Muscle layer of duodenum (tissue), 2 donors: Measurements from ENCODE around the gene KMO.

Experiments
- H3K27ac ChIP-seq: one replicate; pipeline ENCODE4 v1.7.0; 2013; ENCODE audit warnings: mild to moderate bottlenecking, low read length
- H3K27me3 ChIP-seq: one replicate; pipeline ENCODE4 v1.7.0; 2013; ENCODE audit warnings: low read depth, mild to moderate bottlenecking, control low read depth, low read length
- H3K36me3 ChIP-seq, 2 donors: one replicate each; pipeline ENCODE4 v1.7.0; 2013; ENCODE audit warnings: low read length in 2 of 2, control low read depth in 1 of 2, mild to moderate bottlenecking in 1 of 2; ENCODE audit not compliant: insufficient read depth in 2 of 2, control insufficient read depth in 1 of 2
- H3K4me1 ChIP-seq, 2 donors: one replicate each; pipeline ENCODE4 v1.7.0; 2013; ENCODE audit warnings: low read length in 2 of 2, mild to moderate bottlenecking in 2 of 2, control low read depth in 1 of 2, moderate library complexity in 1 of 2; ENCODE audit not compliant: insufficient read depth in 2 of 2, control insufficient read depth in 1 of 2
- H3K4me3 ChIP-seq, 2 donors: one replicate each; pipeline ENCODE4 v1.7.0; 2013; ENCODE audit warnings: low read length in 2 of 2, low read depth in 1 of 2, mild to moderate bottlenecking in 1 of 2
- H3K9me3 ChIP-seq, 2 donors: one replicate each; pipeline ENCODE4 v1.7.0; 2013; ENCODE audit warnings: low read length in 2 of 2, control low read depth in 1 of 2, mild to moderate bottlenecking in 1 of 2; ENCODE audit not compliant: control insufficient read depth in 1 of 2
- donor health status: healthy.

KMO gene

GRCh38 chr1:241569848-241570247, 37.7 kb downstream of the KMO start:
- H3K4me1 ChIP-seq, result no peaks in the 10 kb centered on the region
- H3K27ac ChIP-seq, result no peak overlapping the region
- H3K36me3 ChIP-seq, result no peaks in the 10 kb centered on the region
- no peaks in the 10 kb centered on the region for H3K9me3 ChIP-seq
- no peaks in the 10 kb centered on the region for H3K27me3 ChIP-seq
- no peak overlapping the region for H3K4me3 ChIP-seq

- no peaks in the 10 kb centered on the region for H3K4me1 ChIP-seq
- H3K9me3 ChIP-seq, result peaks cover 0 to 4% of the 10 kb centered on the region in 2 donors
- H3K27me3 ChIP-seq, result no peaks in the 10 kb centered on the region
- H3K4me3 ChIP-seq, result no peak overlapping the region
- no peak overlapping the region for H3K27ac ChIP-seq
- no peaks in the 10 kb centered on the region for H3K36me3 ChIP-seq
These were observed 42.0 kb downstream of the KMO start for GRCh38 chr1:241574154-241574553.

GRCh38 chr1:241579434-241579833, 47.3 kb downstream of the KMO start:
- no peak overlapping the region for H3K27ac ChIP-seq

GRCh38 chr1:241582921-241583321, 50.7 kb downstream of the KMO start:
- Histone ChIP-seq H3K4me1 (no peaks in the 10 kb centered on the region), H3K27ac (no peak overlapping the region), H3K36me3 (no peaks in the 10 kb centered on the region), H3K27me3 (no peaks in the 10 kb centered on the region), H3K9me3 (peaks cover 0 to 3% of the 10 kb centered on the region in 2 donors), H3K4me3 (no peak overlapping the region)

More at GRCh38 chr1:241579434-241579833, 47.3 kb downstream of the KMO start:
- H3K4me1 ChIP-seq, result no peaks in the 10 kb centered on the region
- H3K36me3 ChIP-seq, result no peaks in the 10 kb centered on the region
- no peak overlapping the region for H3K4me3 ChIP-seq
- no peaks in the 10 kb centered on the region for H3K27me3 ChIP-seq
- H3K9me3 ChIP-seq, result peaks cover 0 to 7% of the 10 kb centered on the region in 2 donors

GRCh38 chr1:241586905-241587512, 54.8 kb downstream of the KMO start:
- no peaks in the 10 kb centered on the region for H3K36me3 ChIP-seq
- no peaks in the 10 kb centered on the region for H3K27me3 ChIP-seq
- H3K27ac ChIP-seq, result no peak overlapping the region
- H3K4me3 ChIP-seq, result no peak overlapping the region
- no peaks in the 10 kb centered on the region for H3K4me1 ChIP-seq
- H3K9me3 ChIP-seq, result no peaks in the 10 kb centered on the region

- no peaks in the 10 kb centered on the region for H3K36me3 ChIP-seq
- no peak overlapping the region for H3K27ac ChIP-seq
- no peaks in the 10 kb centered on the region for H3K4me1 ChIP-seq
- no peak overlapping the region for H3K4me3 ChIP-seq
- H3K9me3 ChIP-seq, result no peaks in the 10 kb centered on the region
- H3K27me3 ChIP-seq, result no peaks in the 10 kb centered on the region
These were observed 57.3 kb downstream of the KMO start for GRCh38 chr1:241589521-241589920.

GRCh38 chr1:241590719-241591118, 58.5 kb downstream of the KMO start:
- Histone ChIP-seq H3K4me1 (no peaks in the 10 kb centered on the region), H3K27ac (no peak overlapping the region), H3K9me3 (no peaks in the 10 kb centered on the region), H3K4me3 (no peak overlapping the region), H3K27me3 (no peaks in the 10 kb centered on the region), H3K36me3 (no peaks in the 10 kb centered on the region)

GRCh38 chr1:241591317-241591716, 59.1 kb downstream of the KMO start:
- Histone ChIP-seq H3K9me3 (no peaks in the 10 kb centered on the region), H3K4me1 (no peaks in the 10 kb centered on the region), H3K27ac (no peak overlapping the region), H3K4me3 (no peak overlapping the region), H3K27me3 (no peaks in the 10 kb centered on the region), H3K36me3 (no peaks in the 10 kb centered on the region)

GRCh38 chr1:241591736-241592135, 59.6 kb downstream of the KMO start:
- Histone ChIP-seq H3K27ac (no peak overlapping the region), H3K36me3 (no peaks in the 10 kb centered on the region), H3K4me3 (no peak overlapping the region), H3K9me3 (no peaks in the 10 kb centered on the region), H3K4me1 (no peaks in the 10 kb centered on the region), H3K27me3 (no peaks in the 10 kb centered on the region)

- Histone ChIP-seq H3K27me3 (no peaks in the 10 kb centered on the region), H3K27ac (no peak overlapping the region), H3K4me3 (no peak overlapping the region), H3K4me1 (no peaks in the 10 kb centered on the region), H3K36me3 (no peaks in the 10 kb centered on the region), H3K9me3 (no peaks in the 10 kb centered on the region)
These were observed 60.2 kb downstream of the KMO start for GRCh38 chr1:241592273-241592958.

- Histone ChIP-seq H3K4me3 (no peak overlapping the region), H3K36me3 (no peaks in the 10 kb centered on the region), H3K4me1 (no peaks in the 10 kb centered on the region), H3K27ac (no peak overlapping the region), H3K9me3 (no peaks in the 10 kb centered on the region), H3K27me3 (no peaks in the 10 kb centered on the region)
These were observed 61.0 kb downstream of the KMO start for GRCh38 chr1:241593186-241593585.

GRCh38 chr1:241596633-241597032, 64.5 kb downstream of the KMO start:
- H3K4me1 ChIP-seq, result no peaks in the 10 kb centered on the region
- no peak overlapping the region for H3K27ac ChIP-seq
- no peaks in the 10 kb centered on the region for H3K27me3 ChIP-seq
- H3K36me3 ChIP-seq, result no peaks in the 10 kb centered on the region
- H3K4me3 ChIP-seq, result no peak overlapping the region
- H3K9me3 ChIP-seq, result no peaks in the 10 kb centered on the region
